Kidney tubule cell (primary cell): ENCODE data around the gene GBGT1.
A peak's percentile ranks its signal among the peaks of the same experiment; 100 is the strongest.

Experiments used
- DNase-seq: peaks from one replicate; pipeline ENCODE4 v3.0.0-alpha.2; 2018; ENCODE audit warnings: low spot score

Gene GBGT1

GRCh38 chr9:133113949-133114885 lies 49.5 kb downstream of the GBGT1 start:
- DNase-seq = no peak

- peak; percentile 48 for DNase-seq
These were observed 50.4 kb downstream of the GBGT1 start for GRCh38 chr9:133113163-133113948.

- DNase-seq = no peak
These were observed 51.1 kb downstream of the GBGT1 start for GRCh38 chr9:133112663-133113026.

GRCh38 chr9:133111808-133112662 lies 51.7 kb downstream of the GBGT1 start:
- DNase-seq = no peak

- no peak for DNase-seq
These were observed 53.6 kb downstream of the GBGT1 start for GRCh38 chr9:133109931-133110650.

GRCh38 chr9:133108794-133109641 lies 54.7 kb downstream of the GBGT1 start:
- DNase-seq = no peak

GRCh38 chr9:133107961-133108793 lies 55.5 kb downstream of the GBGT1 start:
- no peak for DNase-seq

GRCh38 chr9:133107245-133107722 lies 56.4 kb downstream of the GBGT1 start:
- DNase-seq = no peak

GRCh38 chr9:133106511-133107244 lies 57.0 kb downstream of the GBGT1 start:
- DNase-seq = no peak

- no peak for DNase-seq
These were observed 58.3 kb downstream of the GBGT1 start for GRCh38 chr9:133105461-133105770.

GRCh38 chr9:133104718-133105460 lies 58.8 kb downstream of the GBGT1 start:
- no peak for DNase-seq

- no peak for DNase-seq
These were observed 59.7 kb downstream of the GBGT1 start for GRCh38 chr9:133103987-133104505.

GRCh38 chr9:133103183-133103986 lies 60.3 kb downstream of the GBGT1 start:
- peak; percentile 52 for DNase-seq
